ENCODE results near the gene SPAG5. TPM values are rescaled to one million over a fixed set of nuclear protein-coding genes. Genes with fewer than 3 reads are reported as not detected.
"Not testable (repeated sequence)": the region's sequence is repeated elsewhere in the genome, so short reads cannot be mapped to it uniquely, and the experiment has no call there.

The SPAG5 gene
- total RNA-seq, 1 experiment from 2014 or later = 219 TPM

- DNase-seq (ENCODE audit: low spot score) = no peak
Measured at GRCh38 chr17:28578246-28579195, 20.3 kb downstream of the SPAG5 start.

GRCh38 chr17:28577466-28577824 is 21.4 kb downstream of the SPAG5 start:
- peaks cover 51% of the 10 kb centered on the region for H3K36me3 ChIP-seq (ENCODE audit: insufficient read depth, low read length, poor library complexity, severe bottlenecking)
- H3K4me1 ChIP-seq (ENCODE audit: insufficient read depth, low read length, poor library complexity, severe bottlenecking) = peaks cover 8% of the 10 kb centered on the region
- POLR2A ChIA-PET (ENCODE audit: low non-redundant PET) = no interaction called here
- intact Hi-C loops (cut with micrococcal nuclease; ENCODE audit: unreplicated experiment) = loop anchor here (5.0 kb wide), 1 partner anchor 45 kb away; no protein-coding TSS in a partner anchor
- no peak overlapping the region for H3K4me3 ChIP-seq (ENCODE audit: low read depth, low read length, poor library complexity, severe bottlenecking)
- CTCF ChIA-PET = no interaction called here
- TF ChIP-seq, protein P1, sequence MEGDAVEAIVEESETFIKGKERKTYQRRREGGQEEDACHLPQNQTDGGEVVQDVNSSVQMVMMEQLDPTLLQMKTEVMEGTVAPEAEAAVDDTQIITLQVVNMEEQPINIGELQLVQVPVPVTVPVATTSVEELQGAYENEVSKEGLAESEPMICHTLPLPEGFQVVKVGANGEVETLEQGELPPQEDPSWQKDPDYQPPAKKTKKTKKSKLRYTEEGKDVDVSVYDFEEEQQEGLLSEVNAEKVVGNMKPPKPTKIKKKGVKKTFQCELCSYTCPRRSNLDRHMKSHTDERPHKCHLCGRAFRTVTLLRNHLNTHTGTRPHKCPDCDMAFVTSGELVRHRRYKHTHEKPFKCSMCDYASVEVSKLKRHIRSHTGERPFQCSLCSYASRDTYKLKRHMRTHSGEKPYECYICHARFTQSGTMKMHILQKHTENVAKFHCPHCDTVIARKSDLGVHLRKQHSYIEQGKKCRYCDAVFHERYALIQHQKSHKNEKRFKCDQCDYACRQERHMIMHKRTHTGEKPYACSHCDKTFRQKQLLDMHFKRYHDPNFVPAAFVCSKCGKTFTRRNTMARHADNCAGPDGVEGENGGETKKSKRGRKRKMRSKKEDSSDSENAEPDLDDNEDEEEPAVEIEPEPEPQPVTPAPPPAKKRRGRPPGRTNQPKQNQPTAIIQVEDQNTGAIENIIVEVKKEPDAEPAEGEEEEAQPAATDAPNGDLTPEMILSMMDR (conservative IDR thresholded peaks at IDR 0.05; ENCODE audit: low read depth, low read length) = no peak
- no peak for TF ChIP-seq EZH2 (IDR thresholded peaks at IDR 0.05; ENCODE audit: borderline replicate concordance, low read depth, low read length, poor library complexity, severe bottlenecking)
- H3K27ac ChIP-seq (ENCODE audit: low read depth, low read length, poor library complexity, severe bottlenecking) = peak overlapping the region; percentile 1
- DNase-seq (ENCODE audit: low spot score) = no peak
- no peaks in the 10 kb centered on the region for H3K9me3 ChIP-seq (ENCODE audit: low read depth, low read length, poor library complexity, severe bottlenecking)
- BruUV-seq (replicated peaks) = no TSS peak
- H3K27me3 ChIP-seq (replicated peaks; ENCODE audit: insufficient read depth, low read depth, low read length, poor library complexity) = no peaks in the 10 kb centered on the region

More at GRCh38 chr17:28578246-28579195, 20.3 kb downstream of the SPAG5 start:
- no TSS peak for BruUV-seq (replicated peaks)
- Histone ChIP-seq H3K27me3 (replicated peaks; ENCODE audit: insufficient read depth, low read depth, low read length, poor library complexity) (no peaks in the 10 kb centered on the region), H3K36me3 (ENCODE audit: insufficient read depth, low read length, poor library complexity, severe bottlenecking) (peaks cover 62% of the 10 kb centered on the region), H3K9me3 (ENCODE audit: low read depth, low read length, poor library complexity, severe bottlenecking) (no peaks in the 10 kb centered on the region), H3K4me3 (ENCODE audit: low read depth, low read length, poor library complexity, severe bottlenecking) (no peak overlapping the region), H3K27ac (ENCODE audit: low read depth, low read length, poor library complexity, severe bottlenecking) (no peak overlapping the region), H3K4me1 (ENCODE audit: insufficient read depth, low read length, poor library complexity, severe bottlenecking) (peaks cover 8% of the 10 kb centered on the region)
- intact Hi-C loops (cut with micrococcal nuclease; ENCODE audit: unreplicated experiment) = loop anchor here (5.0 kb wide), 1 partner anchor 44 kb away; no protein-coding TSS in a partner anchor
- no peak for TF ChIP-seq EZH2 (IDR thresholded peaks at IDR 0.05; ENCODE audit: borderline replicate concordance, low read depth, low read length, poor library complexity, severe bottlenecking)
- TF ChIP-seq, protein P1 (conservative IDR thresholded peaks at IDR 0.05; ENCODE audit: low read depth, low read length) = no peak
- ChIA-PET POLR2A (ENCODE audit: low non-redundant PET) (no interaction called here), CTCF (interaction anchor here (0.6 kb wide), 1 partner anchor 124 kb away, joined by 3 read pairs; no protein-coding TSS in a partner anchor)

- BruUV-seq (replicated peaks) = no TSS peak
- H3K27ac ChIP-seq (ENCODE audit: low read depth, low read length, poor library complexity, severe bottlenecking) = peak within 1 kb of the TSS; percentile 1
- DNase-seq (ENCODE audit: low spot score) = peak; percentile 96
- H3K36me3 ChIP-seq (ENCODE audit: insufficient read depth, low read length, poor library complexity, severe bottlenecking) = peaks cover 46% of the 10 kb centered on the region
- ChIA-PET POLR2A (ENCODE audit: low non-redundant PET) (interaction anchor here (0.6 kb wide), 1 partner anchor 456 kb away, joined by 3 read pairs; no protein-coding TSS in a partner anchor), CTCF (no interaction called here)
- no peaks in the 10 kb centered on the region for H3K27me3 ChIP-seq (replicated peaks; ENCODE audit: insufficient read depth, low read depth, low read length, poor library complexity)
- intact Hi-C loops (cut with micrococcal nuclease; ENCODE audit: unreplicated experiment) = loop anchor here (5.0 kb wide), 1 partner anchor 45 kb away; no protein-coding TSS in a partner anchor
- no peak for TF ChIP-seq EZH2 (IDR thresholded peaks at IDR 0.05; ENCODE audit: borderline replicate concordance, low read depth, low read length, poor library complexity, severe bottlenecking)
- TF ChIP-seq, protein P1 (conservative IDR thresholded peaks at IDR 0.05; ENCODE audit: low read depth, low read length) = no peak
- peaks cover 12% of the 10 kb centered on the region for H3K4me1 ChIP-seq (ENCODE audit: insufficient read depth, low read length, poor library complexity, severe bottlenecking)
- peak within 1 kb of the TSS; percentile 29 for H3K4me3 ChIP-seq (ENCODE audit: low read depth, low read length, poor library complexity, severe bottlenecking)
- no peaks in the 10 kb centered on the region for H3K9me3 ChIP-seq (ENCODE audit: low read depth, low read length, poor library complexity, severe bottlenecking)
Measured at GRCh38 chr17:28576758-28577465, 21.9 kb downstream of the SPAG5 start, which contains the start of gene ALDOC. ALDOC (minus strand) TSS chr17:28576895; CDS start chr17:28575532, 1,363 bp downstream.

GRCh38 chr17:28576016-28576415 is 22.8 kb downstream of the SPAG5 start:
- CTCF ChIA-PET; DNase-seq (ENCODE audit: low spot score); H3K27me3 ChIP-seq (replicated peaks; ENCODE audit: insufficient read depth, low read depth, low read length, poor library complexity); POLR2A ChIA-PET (ENCODE audit: low non-redundant PET); H3K27ac ChIP-seq (ENCODE audit: low read depth, low read length, poor library complexity, severe bottlenecking); H3K9me3 ChIP-seq (ENCODE audit: low read depth, low read length, poor library complexity, severe bottlenecking); BruUV-seq (replicated peaks): not testable (repeated sequence)
- H3K36me3 ChIP-seq (ENCODE audit: insufficient read depth, low read length, poor library complexity, severe bottlenecking) = peaks cover 43% of the 10 kb centered on the region
- H3K4me1 ChIP-seq (ENCODE audit: insufficient read depth, low read length, poor library complexity, severe bottlenecking) = peaks cover 13% of the 10 kb centered on the region
- intact Hi-C loops (cut with micrococcal nuclease; ENCODE audit: unreplicated experiment) = loop anchor here (5.0 kb wide), 1 partner anchor 46 kb away; no protein-coding TSS in a partner anchor
- H3K4me3 ChIP-seq (ENCODE audit: low read depth, low read length, poor library complexity, severe bottlenecking) = peak overlapping the region; percentile 23

All from A673 (cell line).